Measurements from ENCODE around the gene CDHR2.

CDHR2 gene

GRCh38 chr5:176632745-176633144 lies 83.6 kb downstream of the CDHR2 start:
- no peak for DNase-seq
- no peaks in the 10 kb centered on the region for H3K4me1 ChIP-seq
- H3K4me3 ChIP-seq (ENCODE audit: low read depth, low read length): no peak overlapping the region
- H3K27me3 ChIP-seq: peaks cover 8% of the 10 kb centered on the region
- TF ChIP-seq CTCF (IDR thresholded peaks at IDR 0.05; ENCODE audit: low read depth, low read length): no peak
- H3K36me3 ChIP-seq: no peaks in the 10 kb centered on the region
- no peaks in the 10 kb centered on the region for H3K9me3 ChIP-seq

GRCh38 chr5:176633598-176633997 lies 84.5 kb downstream of the CDHR2 start:
- Histone ChIP-seq H3K4me1 (no peaks in the 10 kb centered on the region), H3K36me3 (no peaks in the 10 kb centered on the region), H3K4me3 (ENCODE audit: low read depth, low read length) (no peak overlapping the region), H3K27me3 (peaks cover 8% of the 10 kb centered on the region), H3K9me3 (no peaks in the 10 kb centered on the region)
- DNase-seq: no peak
- no peak for TF ChIP-seq CTCF (IDR thresholded peaks at IDR 0.05; ENCODE audit: low read depth, low read length)

GRCh38 chr5:176636426-176636825 lies 87.3 kb downstream of the CDHR2 start:
- TF ChIP-seq CTCF (IDR thresholded peaks at IDR 0.05; ENCODE audit: low read depth, low read length): no peak

GRCh38 chr5:176637556-176637955 lies 88.4 kb downstream of the CDHR2 start:
- no peaks in the 10 kb centered on the region for H3K36me3 ChIP-seq
- no peaks in the 10 kb centered on the region for H3K4me1 ChIP-seq
- TF ChIP-seq CTCF (IDR thresholded peaks at IDR 0.05; ENCODE audit: low read depth, low read length): no peak
- no peaks in the 10 kb centered on the region for H3K9me3 ChIP-seq
- no peak overlapping the region for H3K4me3 ChIP-seq (ENCODE audit: low read depth, low read length)
- DNase-seq: no peak
- no peaks in the 10 kb centered on the region for H3K27me3 ChIP-seq

More at GRCh38 chr5:176636426-176636825, 87.3 kb downstream of the CDHR2 start:
- no peaks in the 10 kb centered on the region for H3K36me3 ChIP-seq
- no peaks in the 10 kb centered on the region for H3K4me1 ChIP-seq
- no peak overlapping the region for H3K4me3 ChIP-seq (ENCODE audit: low read depth, low read length)
- H3K9me3 ChIP-seq: no peaks in the 10 kb centered on the region
- DNase-seq: no peak
- no peaks in the 10 kb centered on the region for H3K27me3 ChIP-seq

GRCh38 chr5:176638437-176638836 lies 89.3 kb downstream of the CDHR2 start:
- Histone ChIP-seq H3K27me3 (no peaks in the 10 kb centered on the region), H3K4me1 (no peaks in the 10 kb centered on the region), H3K4me3 (ENCODE audit: low read depth, low read length) (no peak overlapping the region), H3K9me3 (no peaks in the 10 kb centered on the region), H3K36me3 (no peaks in the 10 kb centered on the region)
- DNase-seq: no peak
- no peak for TF ChIP-seq CTCF (IDR thresholded peaks at IDR 0.05; ENCODE audit: low read depth, low read length)

- H3K4me1 ChIP-seq: no peaks in the 10 kb centered on the region
- no peaks in the 10 kb centered on the region for H3K36me3 ChIP-seq
- H3K9me3 ChIP-seq: no peaks in the 10 kb centered on the region
- no peak overlapping the region for H3K4me3 ChIP-seq (ENCODE audit: low read depth, low read length)
- H3K27me3 ChIP-seq: no peaks in the 10 kb centered on the region
- no peak for TF ChIP-seq CTCF (IDR thresholded peaks at IDR 0.05; ENCODE audit: low read depth, low read length)
- DNase-seq: no peak
Observed at GRCh38 chr5:176639208-176639607, 90.1 kb downstream of the CDHR2 start.

Measured in BE2C (cell line).